ENCODE measurements around the gene BMP15. TPM values are rescaled to one million over a fixed set of nuclear protein-coding genes. Genes with fewer than 3 reads are reported as not detected.

Gene BMP15
- polyA plus RNA-seq, 4 donors: not detected

Other genes starting within 250 kb of the BMP15 start
- gene SHROOM4, start 96.5 kb upstream of the BMP15 start, polyA plus RNA-seq (ENCODE audit: insufficient read length in 4 of 4): 10 to 100 TPM in 3 of 4 donors, 1 to 10 TPM in 1; 9.1 to 17.6 (median 16.5) TPM

Measured in left renal pelvis (tissue), 4 donors.